GM21825 (cell line): Measurements from ENCODE around the gene OPRM1.
"Not testable (repeated sequence)": the region's sequence is repeated elsewhere in the genome, so short reads cannot be mapped to it uniquely, and the experiment has no call there.

Experiments
- ATAC-seq: cut with Tn5 transposase; IDR thresholded peaks from one replicate; pipeline ENCODE4 v1.9.1; 2021; ENCODE audit warnings: mild to moderate bottlenecking, moderate library complexity; ENCODE audit not compliant: unreplicated experiment

The OPRM1 gene

GRCh38 chr6:154139892-154140291, 100.9 kb downstream of the OPRM1 start:
- no peak for ATAC-seq

DNA sequence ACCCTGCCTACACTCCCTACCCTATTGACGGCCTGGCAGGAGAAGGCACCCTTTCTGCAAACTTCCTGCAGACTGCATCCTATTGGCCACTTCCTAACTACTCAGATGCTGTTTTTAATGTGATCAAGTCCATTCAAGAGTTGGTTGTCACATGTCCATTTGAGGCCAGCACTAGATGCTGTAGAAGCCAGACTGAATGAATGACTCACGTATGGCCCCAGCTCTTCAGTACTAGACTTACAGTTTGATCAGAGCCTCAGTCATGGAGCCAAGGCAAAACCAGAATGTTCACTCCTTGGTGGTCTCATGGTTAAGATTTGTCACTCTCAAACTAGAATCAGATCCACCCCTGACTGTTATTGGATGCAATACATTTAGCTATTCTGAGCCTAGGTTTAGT, 101.7 kb downstream of the OPRM1 start:
- ATAC-seq: no peak

- no peak for ATAC-seq
Measured at GRCh38 chr6:154143753-154144152, 104.7 kb downstream of the OPRM1 start.

DNA sequence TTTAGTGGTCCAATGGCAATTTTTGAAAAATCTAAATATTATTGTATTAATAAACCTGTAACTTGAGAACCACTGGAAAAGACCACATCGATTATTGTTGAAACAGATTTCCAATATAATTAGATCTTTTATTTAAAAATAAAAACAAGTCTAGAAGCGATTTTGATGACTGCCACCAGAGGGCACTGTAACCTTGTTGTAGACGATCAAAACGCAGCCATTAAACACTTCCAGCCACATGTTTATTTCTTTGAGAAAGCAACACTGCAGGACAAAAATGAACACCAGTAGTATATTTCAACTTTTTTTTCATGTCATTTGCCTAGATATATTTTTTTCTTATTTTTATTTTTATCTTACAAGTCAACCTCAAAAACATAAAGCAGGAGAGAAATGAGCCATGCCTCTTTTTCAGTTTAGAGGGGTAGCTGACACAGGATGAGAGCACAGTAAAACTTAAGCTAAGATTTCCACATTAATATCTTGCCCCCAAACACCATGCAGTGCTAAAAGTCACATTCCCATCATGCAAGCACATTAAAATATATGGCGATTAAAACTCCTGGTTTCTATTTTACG, 115.4 kb downstream of the OPRM1 start:
- no peak for ATAC-seq

DNA sequence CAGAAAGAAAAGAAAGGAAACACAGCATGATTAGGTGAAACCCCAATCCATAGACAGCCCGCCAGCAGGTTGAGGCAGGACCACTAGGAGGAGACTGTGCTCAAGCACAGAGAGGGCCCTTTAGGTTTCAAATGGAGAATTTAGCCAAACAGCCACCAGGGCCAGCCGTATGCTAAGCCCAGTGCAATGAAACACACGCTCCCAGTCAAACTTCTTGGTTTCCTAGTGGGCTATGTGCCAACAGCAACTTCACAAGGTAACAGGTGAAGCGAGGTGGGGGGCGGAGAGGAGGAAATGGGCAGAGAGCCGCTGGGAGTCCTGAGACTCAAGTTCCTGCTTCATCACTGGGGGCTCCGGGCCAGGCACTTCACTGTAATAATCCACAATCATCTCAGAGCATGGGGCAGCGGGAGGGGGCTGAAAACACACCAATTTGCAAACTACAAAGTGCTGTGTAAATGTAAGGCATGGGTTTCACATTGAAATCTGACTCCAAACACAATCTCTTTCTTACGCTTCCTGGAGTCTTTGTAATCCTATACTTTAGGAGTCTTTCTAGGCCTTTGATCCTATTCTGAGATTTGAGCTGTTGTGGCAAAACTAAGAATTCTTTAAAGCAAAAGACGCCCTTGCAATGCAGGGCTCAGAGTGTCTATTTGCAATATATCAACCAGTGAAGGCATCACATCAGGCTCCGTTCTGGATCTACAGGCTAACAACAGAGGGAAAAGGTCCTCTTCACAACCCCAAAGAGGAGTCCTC, 117.3 kb downstream of the OPRM1 start:
- ATAC-seq: peak; percentile 66

DNA sequence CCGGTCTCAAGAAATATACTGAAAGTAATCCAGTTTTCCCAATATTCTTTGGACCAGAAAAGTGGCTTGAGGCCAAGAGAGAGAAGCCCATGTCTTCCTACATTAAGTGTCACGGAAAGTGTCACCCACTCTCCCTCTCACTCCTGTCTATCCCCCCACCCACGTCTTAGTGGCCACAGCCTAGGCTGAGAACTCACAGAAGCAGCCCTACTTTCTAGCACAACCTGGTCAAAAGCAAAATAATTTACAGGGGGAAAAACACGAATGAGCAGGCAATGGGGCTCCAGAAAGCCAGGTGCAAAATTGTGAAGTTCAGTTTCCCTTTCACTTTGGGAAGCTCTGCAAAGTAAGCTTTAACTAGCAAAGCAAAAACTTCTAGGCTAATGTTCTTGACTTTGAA, 118.0 kb downstream of the OPRM1 start:
- ATAC-seq: peak; percentile 61

GRCh38 chr6:154157706-154158105, 118.7 kb downstream of the OPRM1 start:
- no peak for ATAC-seq

DNA sequence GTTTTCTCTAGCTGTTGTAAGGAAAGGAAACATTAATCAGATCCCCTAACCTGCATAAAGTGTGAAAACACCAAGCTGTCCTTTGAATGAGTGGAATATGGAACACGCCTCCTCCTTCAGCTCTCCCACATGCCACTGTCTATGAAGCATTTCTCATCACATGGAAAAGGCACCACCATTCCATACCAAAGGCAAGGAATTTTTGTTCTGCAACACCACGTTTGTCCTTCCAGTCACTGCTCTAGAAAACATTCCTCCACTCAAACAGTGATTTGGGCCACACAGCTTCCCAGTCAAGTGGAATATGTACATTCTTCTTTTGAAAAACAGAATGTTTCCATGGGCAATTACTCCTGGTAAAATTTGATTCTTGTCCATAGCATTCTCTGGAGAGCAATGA, 120.1 kb downstream of the OPRM1 start:
- no peak for ATAC-seq

GRCh38 chr6:154161689-154162088, 122.6 kb downstream of the OPRM1 start:
- peak; percentile 71 for ATAC-seq

DNA sequence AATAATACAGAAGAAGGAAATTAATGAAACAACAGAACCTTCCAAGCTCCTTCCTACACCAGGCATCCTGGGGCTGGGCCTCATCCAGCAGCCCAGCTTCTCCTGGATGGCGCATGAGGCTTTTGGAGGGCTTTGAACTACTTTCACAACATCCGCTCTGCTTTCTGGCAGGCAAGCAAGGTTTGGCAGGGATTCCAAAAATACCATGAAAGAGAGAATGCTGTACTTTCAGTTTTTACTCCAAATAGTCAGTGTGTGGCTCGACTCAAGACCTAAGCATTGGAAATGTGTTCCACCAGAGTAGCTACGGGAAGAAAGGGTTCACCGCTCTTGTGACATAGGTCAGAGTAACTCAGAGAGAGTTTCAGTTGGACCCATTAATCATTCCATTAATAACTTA, 125.4 kb downstream of the OPRM1 start:
- no peak for ATAC-seq

DNA sequence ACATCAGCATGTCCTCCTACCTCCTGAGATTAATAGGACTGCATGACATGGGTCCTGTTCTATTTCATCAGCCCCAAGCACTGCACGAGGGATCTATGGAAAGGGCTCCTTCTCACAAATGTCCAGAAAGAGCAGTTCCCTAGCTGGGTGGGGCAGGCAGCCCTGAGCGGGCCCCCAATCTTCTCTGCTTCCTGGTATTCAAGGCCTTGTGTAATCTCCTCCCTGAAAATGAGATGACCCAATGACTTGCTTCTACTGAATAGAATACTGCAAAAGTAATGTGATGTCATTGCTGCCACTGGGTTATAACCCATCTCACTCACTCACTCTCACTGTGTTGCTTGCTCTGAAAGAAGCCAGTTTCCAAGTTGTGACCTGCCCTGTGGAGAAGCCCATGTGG, 126.4 kb downstream of the OPRM1 start:
- ATAC-seq: no peak

DNA sequence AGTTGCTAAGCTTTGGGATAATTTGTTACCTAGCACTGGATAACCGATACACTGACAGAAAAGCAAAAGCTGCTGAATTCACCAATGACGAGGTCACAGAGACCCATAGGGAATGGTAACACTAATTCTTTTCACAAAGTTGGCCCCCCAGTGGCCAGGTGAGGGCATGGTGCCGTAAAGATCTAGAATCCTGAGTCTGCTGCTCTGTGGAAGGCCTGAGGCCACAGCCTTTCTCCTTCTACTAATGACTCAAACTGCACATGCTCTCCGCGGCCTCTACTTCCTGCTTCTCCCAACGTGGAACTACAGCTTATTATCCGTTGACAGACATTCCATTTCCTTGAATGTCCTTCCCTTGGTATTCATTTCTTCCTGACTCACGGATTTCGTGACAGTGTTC, 127.1 kb downstream of the OPRM1 start:
- no peak for ATAC-seq

DNA sequence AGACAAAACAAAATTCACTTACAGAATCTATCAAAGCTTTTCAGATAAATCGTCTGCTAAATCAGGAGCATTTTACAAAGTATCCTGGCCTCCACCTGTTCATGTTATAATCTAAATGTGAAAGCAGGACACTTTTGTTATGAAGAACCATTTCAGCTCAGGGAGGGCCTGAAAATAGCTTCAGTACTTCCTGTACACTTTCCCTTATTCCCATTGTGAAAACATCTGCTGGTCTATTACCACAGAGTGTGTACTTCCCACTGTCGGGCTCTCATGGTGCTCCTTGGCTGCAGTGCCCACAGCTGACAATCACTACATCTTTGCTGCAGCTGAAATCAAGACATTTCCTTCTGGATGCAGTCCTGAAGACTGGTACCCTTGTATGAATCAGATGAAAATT, 128.1 kb downstream of the OPRM1 start:
- no peak for ATAC-seq

- no peak for ATAC-seq
Measured at GRCh38 chr6:154169193-154169847, 130.3 kb downstream of the OPRM1 start.

DNA sequence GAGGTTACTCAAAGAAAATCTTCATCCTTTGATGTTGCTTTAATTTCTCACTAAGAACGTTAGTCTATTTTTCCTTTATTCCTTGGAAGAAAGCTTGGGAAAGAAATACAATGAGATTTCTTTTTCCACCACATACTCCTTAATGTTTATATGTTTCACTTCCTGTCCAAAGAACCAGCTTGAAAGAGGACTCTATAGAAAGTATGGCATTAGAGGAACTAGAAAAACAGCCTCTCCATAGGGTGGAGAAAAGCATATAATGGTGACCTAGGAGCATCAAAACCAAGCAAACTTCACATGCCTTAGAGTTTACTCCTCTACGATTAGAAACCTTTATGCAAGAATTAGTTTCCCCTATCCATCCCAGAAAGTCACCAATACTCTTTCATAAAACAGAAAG, 131.1 kb downstream of the OPRM1 start:
- no peak for ATAC-seq

DNA sequence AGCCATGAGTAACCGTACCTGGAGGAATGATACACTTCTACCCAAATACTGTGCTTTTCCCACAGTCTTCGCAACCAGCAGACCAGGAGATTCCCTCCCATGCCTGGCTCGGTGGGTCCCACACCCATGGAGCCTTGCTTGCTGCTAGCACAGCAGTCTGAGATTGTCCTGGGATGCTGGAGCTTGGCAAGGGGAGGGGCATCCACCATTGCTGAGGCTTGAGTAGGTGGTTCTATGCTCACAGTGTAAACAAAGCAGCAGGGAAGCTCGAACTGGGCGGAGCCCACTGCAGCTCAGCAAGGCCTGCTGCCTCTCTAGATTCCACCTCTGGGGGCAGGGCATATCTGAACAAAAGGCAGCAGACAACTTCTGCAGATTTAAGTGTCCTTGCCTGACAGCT, 133.4 kb downstream of the OPRM1 start:
- ATAC-seq: not testable (repeated sequence)

GRCh38 chr6:154179434-154179833, 140.4 kb downstream of the OPRM1 start:
- ATAC-seq: no peak

GRCh38 chr6:154187203-154187602, 148.2 kb downstream of the OPRM1 start:
- ATAC-seq: no peak

DNA sequence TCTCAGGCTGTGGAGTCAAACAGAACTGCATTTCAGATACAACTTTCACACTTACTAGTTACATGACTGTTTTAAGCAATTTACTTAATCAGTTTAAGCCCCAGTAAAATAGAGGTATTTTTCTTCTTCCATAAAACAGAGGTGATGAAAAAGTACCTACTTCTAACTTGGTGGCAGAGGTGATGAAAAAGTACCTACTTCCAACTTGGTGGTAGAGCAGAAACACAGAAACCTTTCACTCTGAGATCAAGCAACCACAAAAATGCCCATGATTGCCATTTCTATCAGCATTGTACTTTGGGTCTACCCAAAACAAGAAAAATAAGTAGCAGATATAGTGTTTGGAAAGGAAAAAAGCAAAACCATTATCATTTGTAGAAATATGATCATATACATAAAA, 148.7 kb downstream of the OPRM1 start:
- ATAC-seq: no peak

DNA sequence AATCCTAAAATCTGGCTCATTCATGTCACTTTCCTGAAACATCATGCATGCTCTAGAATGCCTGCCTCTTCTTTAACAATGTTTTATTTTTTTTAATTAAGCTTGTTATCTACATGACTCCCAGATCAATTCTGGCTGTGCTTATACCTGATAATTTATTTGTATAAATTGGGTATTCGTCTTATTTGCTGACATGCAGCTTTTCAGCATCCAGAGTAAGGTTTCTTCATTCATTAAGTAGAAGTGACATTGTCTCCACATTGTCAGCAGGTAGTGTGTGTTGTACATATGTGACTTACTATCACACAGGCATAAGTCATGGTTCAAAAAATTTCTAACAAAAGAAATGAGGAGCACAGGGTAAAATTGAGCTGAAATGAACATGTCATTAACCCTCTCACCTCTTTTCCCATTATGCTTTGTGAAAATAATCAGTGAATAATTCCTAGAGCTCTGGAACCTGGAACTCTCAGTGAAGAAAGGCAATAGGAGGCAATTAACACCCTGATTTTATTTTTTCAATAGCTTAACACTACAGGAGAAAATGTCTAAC, 157.4 kb downstream of the OPRM1 start:
- ATAC-seq: no peak

DNA sequence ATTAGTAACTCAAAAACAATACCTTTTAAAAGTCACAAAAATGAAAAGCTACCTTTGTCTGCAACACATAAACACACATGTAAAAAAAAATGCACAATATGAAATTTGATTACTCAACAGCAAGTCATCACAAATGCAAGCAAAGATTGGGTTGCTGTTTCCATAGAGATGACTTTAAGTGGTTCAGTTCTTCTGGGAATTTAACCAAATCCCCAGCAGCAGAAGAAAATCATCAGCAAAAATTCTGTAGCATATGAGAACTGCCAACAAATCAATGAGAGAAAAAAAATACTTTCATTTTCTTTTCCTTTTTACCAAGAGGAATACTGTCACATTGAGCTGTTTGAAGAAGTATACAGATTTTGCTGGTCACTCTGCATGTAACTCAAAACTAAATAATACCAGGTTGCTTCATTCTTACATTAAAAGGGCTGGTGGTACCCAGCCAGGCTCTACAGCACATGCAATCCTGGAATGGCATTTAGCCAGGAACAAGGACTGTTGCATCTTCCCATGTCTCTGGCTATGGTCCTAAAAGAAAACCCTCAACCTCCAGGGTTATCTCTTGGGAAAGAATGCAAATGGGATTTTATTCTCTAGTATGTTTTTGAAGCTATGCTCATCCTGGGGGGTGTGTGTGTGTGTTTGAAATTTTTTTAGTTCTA, 158.3 kb downstream of the OPRM1 start:
- no peak for ATAC-seq
